Thyroid gland (tissue), 4 donors: ENCODE data around the gene DMD.

Experiments used
- CTCF ChIP-seq, 6 experiments: fragments of 200-600 bp in 3 of 6; fragments of 450-650 bp in 3 of 6; sonication (generic) in 3 of 6; IDR thresholded peaks; one replicate each; pipeline ENCODE4 v1.5.1; 2016 to 2019; ENCODE audit warnings: antibody characterized with exemption in 6 of 6, mild to moderate bottlenecking in 2 of 6, inconsistent platforms in 1 of 6, moderate library complexity in 1 of 6
- POLR2A ChIP-seq, 2 donors: fragments of 450-650 bp; IDR thresholded peaks; one replicate each; pipeline ENCODE4 v1.6.1; 2017; ENCODE audit warnings: antibody characterized with exemption in 2 of 2, mild to moderate bottlenecking in 2 of 2, moderate library complexity in 1 of 2

GRCh38 chrX:31186693-31187338 lies 2024.5 kb downstream of the DMD start:
- no peak for TF ChIP-seq CTCF (IDR thresholded peaks at IDR 0.05)
- no peak for TF ChIP-seq POLR2A (IDR thresholded peaks at IDR 0.05)
